ENCODE measurements around the gene DBH. TPM values are rescaled to one million over a fixed set of nuclear protein-coding genes. Genes with fewer than 3 reads are reported as not detected.
A peak's percentile ranks its signal among the peaks of the same experiment; 100 is the strongest.

DBH gene
- total RNA-seq, 1 donor from 2014 or later, result 1.8 TPM

DNA sequence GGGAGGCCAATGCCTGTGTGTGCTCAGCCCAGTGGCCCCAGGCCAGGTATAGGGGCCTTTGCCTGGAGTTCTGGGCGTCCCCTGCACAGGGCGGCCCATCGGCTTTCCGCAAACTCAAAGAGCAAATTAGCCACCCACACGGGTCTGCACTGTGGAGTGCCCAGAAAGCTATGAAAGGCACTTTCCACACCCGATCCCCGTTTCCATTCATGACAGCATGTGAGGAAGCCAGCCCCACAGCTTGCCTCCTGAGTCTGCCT lies 5.2 kb downstream of the DBH start:
- peaks cover 17% of the 10 kb centered on the region for H3K27me3 Mint-ChIP-seq (ENCODE audit: unreplicated experiment)

DNA sequence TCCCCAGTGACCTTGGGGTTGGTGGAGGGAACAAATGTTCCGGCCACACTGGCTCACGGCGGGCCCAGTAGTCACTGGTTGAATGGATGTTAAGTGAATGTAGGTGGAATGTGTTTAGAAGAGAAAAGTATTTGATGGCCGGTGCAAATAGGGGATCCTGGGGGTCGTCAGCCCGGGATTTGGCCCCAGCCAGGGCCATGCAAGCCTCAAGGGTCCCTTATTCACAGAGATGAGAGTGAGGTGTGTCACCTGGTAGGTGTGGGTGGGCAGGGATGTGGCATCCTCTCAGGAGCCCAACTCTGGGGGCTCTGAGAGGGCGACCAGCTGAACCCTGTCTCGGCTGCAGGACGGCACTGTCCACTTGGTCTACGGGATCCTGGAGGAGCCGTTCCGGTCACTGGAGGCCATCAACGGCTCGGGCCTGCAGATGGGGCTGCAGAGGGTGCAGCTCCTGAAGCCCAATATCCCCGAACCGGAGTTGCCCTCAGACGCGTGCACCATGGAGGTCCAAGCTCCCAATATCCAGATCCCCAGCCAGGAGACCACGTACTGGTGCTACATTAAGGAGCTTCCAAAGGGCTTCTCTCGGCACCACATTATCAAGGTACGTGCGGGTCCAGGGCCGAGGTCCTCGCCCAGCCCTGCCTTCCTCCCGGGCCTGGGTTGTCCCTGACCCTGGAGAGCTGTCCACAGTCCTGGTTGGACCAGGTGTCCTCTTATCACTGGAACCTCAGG lies 5.9 kb downstream of the DBH start:
- Mint-ChIP-seq H3K27ac (ENCODE audit: unreplicated experiment) (no peak overlapping the region), H3K4me1 (ENCODE audit: low read depth, unreplicated experiment) (peaks cover 18% of the 10 kb centered on the region), H3K27me3 (ENCODE audit: unreplicated experiment) (peaks cover 13% of the 10 kb centered on the region), H3K4me3 (ENCODE audit: unreplicated experiment) (no peak overlapping the region), H3K36me3 (ENCODE audit: unreplicated experiment) (no peaks in the 10 kb centered on the region), H3K9me3 (ENCODE audit: unreplicated experiment) (peaks cover 8% of the 10 kb centered on the region)
- TF ChIP-seq, protein P1, sequence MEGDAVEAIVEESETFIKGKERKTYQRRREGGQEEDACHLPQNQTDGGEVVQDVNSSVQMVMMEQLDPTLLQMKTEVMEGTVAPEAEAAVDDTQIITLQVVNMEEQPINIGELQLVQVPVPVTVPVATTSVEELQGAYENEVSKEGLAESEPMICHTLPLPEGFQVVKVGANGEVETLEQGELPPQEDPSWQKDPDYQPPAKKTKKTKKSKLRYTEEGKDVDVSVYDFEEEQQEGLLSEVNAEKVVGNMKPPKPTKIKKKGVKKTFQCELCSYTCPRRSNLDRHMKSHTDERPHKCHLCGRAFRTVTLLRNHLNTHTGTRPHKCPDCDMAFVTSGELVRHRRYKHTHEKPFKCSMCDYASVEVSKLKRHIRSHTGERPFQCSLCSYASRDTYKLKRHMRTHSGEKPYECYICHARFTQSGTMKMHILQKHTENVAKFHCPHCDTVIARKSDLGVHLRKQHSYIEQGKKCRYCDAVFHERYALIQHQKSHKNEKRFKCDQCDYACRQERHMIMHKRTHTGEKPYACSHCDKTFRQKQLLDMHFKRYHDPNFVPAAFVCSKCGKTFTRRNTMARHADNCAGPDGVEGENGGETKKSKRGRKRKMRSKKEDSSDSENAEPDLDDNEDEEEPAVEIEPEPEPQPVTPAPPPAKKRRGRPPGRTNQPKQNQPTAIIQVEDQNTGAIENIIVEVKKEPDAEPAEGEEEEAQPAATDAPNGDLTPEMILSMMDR (IDR thresholded peaks at IDR 0.05; ENCODE audit: partially characterized antibody, unreplicated experiment), result no peak
- no peak for DNase-seq

More for the DNA sequence above, 5.2 kb downstream of the DBH start:
- H3K27ac Mint-ChIP-seq (ENCODE audit: unreplicated experiment), result no peak overlapping the region
- no peaks in the 10 kb centered on the region for H3K36me3 Mint-ChIP-seq (ENCODE audit: unreplicated experiment)
- H3K4me1 Mint-ChIP-seq (ENCODE audit: low read depth, unreplicated experiment), result peaks cover 24% of the 10 kb centered on the region
- peaks cover 13% of the 10 kb centered on the region for H3K9me3 Mint-ChIP-seq (ENCODE audit: unreplicated experiment)
- DNase-seq, result no peak
- no peak overlapping the region for H3K4me3 Mint-ChIP-seq (ENCODE audit: unreplicated experiment)
- TF ChIP-seq, protein P1 (IDR thresholded peaks at IDR 0.05; ENCODE audit: partially characterized antibody, unreplicated experiment), result no peak

DNA sequence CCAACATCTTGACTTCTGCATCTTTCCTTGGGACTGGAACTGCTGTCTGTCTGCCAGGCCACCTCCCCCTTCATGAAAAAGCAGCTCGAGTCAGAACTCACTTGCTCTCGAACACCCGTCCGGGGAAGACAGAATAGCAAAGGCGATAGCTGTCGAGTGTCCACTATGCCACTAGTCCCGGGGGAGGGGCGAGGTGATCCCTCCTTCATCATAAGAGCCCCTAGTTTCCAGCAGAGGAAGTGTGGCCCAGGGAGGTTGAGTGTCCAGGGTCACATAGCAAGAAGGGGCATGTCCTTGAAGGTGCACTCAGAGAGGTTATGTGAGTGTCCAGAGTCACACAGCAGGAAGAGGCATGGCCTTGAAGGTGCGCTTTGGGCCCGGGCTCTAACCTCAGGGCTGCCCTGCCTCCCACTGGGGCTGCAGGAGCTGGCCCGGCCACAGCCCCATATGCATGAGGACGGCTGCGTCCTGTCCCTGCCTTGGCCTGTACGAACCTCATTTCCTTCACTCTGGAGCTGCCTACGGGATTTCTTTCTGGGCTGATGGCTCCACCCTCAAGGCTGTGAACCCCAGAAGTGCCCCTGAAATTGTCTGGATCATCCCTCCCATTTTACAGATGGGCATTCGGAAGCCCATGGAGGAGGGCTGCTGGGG lies 6.7 kb downstream of the DBH start:
- Mint-ChIP-seq H3K4me1 (ENCODE audit: low read depth, unreplicated experiment) (peaks cover 17% of the 10 kb centered on the region), H3K36me3 (ENCODE audit: unreplicated experiment) (no peaks in the 10 kb centered on the region), H3K9me3 (ENCODE audit: unreplicated experiment) (peaks cover 8% of the 10 kb centered on the region), H3K27ac (ENCODE audit: unreplicated experiment) (no peak overlapping the region), H3K27me3 (ENCODE audit: unreplicated experiment) (peaks cover 13% of the 10 kb centered on the region), H3K4me3 (ENCODE audit: unreplicated experiment) (no peak overlapping the region)
- DNase-seq, result no peak
- TF ChIP-seq, protein P1 (IDR thresholded peaks at IDR 0.05; ENCODE audit: partially characterized antibody, unreplicated experiment), result no peak

DNA sequence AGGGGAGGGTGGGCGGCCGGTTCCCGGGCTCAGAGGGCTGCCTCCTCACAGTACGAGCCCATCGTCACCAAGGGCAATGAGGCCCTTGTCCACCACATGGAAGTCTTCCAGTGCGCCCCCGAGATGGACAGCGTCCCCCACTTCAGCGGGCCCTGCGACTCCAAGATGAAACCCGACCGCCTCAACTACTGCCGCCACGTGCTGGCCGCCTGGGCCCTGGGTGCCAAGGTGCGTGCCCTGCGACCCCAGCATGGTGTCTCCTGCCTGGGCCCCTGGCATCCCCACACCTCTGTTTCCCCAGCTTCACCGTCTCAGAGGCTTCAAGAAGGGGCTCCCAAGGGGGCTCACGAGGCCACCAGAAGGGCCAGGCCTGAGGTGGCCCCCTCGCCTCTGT lies 7.2 kb downstream of the DBH start:
- H3K9me3 Mint-ChIP-seq (ENCODE audit: unreplicated experiment), result peaks cover 9% of the 10 kb centered on the region
- TF ChIP-seq, protein P1 (IDR thresholded peaks at IDR 0.05; ENCODE audit: partially characterized antibody, unreplicated experiment), result no peak
- H3K4me3 Mint-ChIP-seq (ENCODE audit: unreplicated experiment), result no peak overlapping the region
- no peak overlapping the region for H3K27ac Mint-ChIP-seq (ENCODE audit: unreplicated experiment)
- peak; percentile 4 for DNase-seq
- no peaks in the 10 kb centered on the region for H3K36me3 Mint-ChIP-seq (ENCODE audit: unreplicated experiment)
- peaks cover 13% of the 10 kb centered on the region for H3K4me1 Mint-ChIP-seq (ENCODE audit: low read depth, unreplicated experiment)
- peaks cover 10% of the 10 kb centered on the region for H3K27me3 Mint-ChIP-seq (ENCODE audit: unreplicated experiment)

Data from glutamatergic neuron (in vitro differentiated cells).